NCI-H82 treated with DMSO at 0.1 percent for 48 hours (cell line): Measurements from ENCODE around the gene EHMT1.
"Not testable (repeated sequence)": the region's sequence is repeated elsewhere in the genome, so short reads cannot be mapped to it uniquely, and the experiment has no call there.

Source experiments
- DNase-seq: peaks from one replicate; lab custom pipeline; 2025; ENCODE audit not compliant: unreplicated experiment; lab: John Stamatoyannopoulos, UW

EHMT1 gene

DNA sequence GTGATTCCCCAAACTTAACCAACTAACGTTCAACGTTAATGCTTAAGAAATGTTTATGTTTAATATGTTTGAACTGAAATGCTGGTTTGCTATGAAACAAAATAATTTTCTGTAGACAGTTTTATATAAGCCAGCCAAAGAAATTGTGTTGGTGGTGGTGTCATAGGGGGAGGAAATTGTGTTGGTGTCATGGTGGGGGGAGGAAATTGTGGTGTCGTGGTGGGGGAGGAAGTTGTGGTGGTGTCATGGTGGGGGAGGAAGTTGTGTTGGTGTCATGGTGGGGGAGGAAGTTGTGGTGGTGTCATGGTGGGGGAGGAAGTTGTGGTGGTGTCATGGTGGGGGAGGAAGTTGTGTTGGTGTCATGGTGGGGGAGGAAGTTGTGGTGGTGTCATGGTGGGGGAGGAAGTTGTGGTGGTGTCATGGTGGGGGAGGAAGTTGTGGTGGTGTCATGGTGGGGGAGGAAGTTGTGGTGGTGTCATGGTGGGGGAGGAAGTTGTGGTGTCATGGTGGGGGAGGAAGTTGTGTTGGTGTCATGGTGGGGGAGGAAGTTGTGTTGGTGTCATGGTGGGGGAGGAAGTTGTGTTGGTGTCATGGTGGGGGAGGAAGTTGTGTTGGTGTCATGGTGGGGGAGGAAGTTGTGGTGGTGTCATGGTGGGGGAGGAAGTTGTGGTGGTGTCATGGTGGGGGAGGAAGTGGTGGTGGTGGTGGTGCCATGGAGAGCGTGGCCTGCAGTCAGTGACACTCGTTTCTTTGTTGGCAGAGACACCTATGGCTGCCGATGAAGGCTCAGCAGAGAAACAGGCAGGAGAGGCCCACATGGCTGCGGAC is 97.3 kb downstream of the EHMT1 start:
- not testable (repeated sequence) for DNase-seq

DNA sequence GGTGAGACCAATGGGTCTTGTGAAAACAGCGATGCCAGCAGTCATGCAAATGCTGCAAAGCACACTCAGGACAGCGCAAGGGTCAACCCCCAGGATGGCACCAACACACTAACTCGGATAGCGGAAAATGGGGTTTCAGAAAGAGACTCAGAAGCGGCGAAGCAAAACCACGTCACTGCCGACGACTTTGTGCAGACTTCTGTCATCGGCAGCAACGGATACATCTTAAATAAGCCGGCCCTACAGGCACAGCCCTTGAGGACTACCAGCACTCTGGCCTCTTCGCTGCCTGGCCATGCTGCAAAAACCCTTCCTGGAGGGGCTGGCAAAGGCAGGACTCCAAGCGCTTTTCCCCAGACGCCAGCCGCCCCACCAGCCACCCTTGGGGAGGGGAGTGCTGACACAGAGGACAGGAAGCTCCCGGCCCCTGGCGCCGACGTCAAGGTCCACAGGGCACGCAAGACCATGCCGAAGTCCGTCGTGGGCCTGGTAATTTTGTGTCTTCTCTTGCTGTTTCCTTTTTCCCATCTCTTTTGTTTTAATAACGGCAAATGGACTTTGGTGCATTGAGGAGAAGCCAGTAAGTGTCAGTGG is 98.0 kb downstream of the EHMT1 start:
- no peak for DNase-seq

DNA sequence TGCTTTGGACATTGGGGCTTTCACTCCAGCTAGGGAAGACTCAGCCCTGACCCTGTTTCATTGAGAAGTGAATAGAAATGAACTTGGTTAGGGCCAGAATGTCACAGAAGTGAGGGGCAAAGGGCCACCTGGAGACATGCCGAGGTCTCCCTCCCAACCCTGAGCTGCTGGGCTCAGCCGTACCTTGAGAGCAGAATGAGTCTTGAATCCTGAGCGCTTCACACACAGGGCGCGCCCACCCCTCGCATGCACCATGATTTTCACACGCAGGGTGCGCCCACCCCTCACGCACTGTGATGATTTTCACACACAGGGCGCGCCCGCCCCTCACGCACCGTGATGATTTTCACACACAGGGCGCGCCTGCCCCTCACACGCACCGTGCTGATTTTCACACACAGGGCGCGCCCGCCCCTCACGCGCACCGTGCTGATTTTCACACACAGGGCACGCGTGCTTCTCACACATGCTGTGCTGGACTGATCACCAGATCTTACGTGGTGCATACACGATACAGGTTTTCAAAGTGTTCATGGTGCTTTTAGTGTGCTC is 99.0 kb downstream of the EHMT1 start:
- DNase-seq: no peak

DNA sequence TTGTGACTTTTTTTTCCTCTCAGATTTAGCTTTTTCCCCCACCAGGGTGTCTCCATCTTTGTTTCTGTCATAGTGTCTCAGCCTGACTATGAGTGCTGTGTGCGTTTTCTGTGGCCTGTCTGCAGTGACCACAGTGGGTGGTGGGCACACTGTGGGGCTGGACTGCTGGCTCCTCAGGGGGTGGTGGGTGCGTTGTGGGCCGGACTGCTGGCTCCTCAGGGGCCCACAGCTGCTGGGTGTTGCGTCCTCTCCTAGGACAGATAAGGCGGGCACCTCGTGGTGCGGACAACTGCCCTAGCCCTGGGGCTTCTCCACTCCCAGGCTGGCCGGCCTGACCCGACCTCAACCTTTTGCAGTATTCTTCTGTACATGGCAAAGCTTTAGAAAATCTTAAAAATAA is 100.4 kb downstream of the EHMT1 start:
- DNase-seq: no peak

DNA sequence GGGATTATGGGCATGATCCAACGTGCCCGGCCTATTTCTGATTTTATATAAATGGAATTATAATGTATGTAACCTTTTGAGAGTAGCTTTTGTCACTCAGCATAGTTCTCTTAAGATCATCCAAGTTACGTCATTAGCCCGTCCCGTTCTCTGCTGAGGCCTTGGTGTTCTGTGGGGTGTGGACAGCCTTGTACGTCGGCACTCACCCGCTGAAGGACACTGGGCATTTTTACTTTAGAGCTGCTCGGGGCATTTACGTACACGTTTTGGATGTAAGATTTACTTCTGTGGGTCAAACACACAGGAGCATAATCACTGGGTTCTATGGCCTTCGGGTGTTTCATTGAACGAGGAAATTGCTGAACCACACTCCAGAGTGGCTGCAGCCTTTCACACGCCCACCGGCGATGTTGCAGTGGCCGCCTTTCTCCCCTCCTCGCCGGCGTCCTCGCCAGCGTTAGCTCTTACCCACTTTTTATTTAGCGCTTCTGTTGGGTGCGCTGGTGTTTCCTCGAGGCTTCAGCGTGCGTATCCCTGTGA is 101.8 kb downstream of the EHMT1 start:
- no peak for DNase-seq

DNA sequence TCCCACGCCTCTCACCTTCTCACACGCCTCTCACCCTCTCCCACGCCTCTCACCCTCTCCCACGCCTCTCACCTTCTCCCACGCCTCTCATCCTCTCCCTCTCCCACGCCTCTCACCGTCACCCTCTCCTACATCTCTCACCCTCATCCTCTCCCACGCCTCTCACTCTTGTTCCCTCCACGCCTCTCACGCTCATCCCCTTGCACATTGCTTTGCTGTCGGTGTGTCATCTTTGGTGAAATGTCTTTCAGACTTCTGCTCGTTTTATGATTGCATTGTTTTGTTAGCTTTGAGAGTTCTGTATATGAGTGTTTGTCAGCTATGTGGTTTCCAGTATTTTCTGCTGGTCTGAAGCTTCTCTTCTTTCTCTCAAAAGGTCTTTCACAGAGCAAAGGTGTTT is 102.7 kb downstream of the EHMT1 start:
- no peak for DNase-seq

DNA sequence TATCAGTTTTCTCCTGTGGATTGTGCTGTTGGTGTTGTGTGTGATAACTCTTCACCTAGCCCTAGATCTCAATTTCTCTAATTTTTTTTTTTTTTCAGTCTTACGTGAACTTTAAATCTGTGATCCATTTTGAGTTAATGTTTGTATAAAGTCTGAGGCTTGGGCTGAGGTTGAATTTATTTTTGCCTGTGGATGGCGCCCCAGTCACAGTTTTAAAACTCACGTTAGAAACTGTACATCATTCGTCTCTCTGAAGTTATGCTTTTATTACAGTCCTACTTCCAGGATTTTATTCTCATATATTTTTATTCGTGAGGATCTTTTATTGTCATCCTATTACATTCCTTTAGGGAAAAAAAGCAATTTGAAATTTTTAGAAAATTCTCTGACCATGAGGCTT is 103.1 kb downstream of the EHMT1 start:
- no peak for DNase-seq

DNA sequence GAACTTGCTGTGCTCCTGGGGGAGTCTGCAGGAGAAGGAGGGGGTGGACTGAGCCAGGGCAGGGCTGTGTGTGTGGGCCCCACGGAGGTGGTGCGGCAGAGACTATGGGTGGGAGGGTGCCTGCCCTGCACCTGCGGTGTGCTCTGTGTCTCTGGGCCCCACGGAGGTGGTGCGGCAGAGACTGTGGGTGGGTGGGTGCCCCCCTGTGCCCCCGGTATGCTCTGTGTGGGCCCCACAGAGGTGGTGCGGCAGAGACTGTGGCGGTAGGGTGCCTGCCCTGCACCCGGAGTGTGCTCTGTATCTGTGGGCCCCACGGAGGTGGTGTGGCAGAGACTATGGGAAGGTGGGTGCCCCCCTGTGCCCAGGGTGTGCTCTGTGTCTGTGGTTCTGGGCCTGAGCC is 103.7 kb downstream of the EHMT1 start:
- no peak for DNase-seq

DNA sequence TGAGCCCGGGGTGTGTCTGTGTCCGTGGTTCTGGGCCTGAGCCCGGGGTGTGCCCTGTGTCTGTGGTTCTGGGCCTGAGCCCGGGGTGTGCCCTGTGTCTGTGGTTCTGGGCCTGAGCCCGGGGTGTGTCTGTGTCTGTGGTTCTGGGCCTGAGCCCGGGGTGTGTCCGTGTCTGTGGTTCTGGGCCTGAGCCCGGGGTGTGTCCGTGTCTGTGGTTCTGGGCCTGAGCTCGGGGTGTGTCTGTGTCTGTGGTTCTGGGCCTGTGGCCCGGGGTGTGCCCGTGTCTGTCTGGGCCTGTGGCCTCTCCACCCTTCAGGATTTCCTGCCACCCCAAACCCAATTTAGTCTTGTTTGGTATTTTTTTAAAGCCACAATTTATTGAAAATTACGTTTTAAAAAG is 104.6 kb downstream of the EHMT1 start:
- not testable (repeated sequence) for DNase-seq

DNA sequence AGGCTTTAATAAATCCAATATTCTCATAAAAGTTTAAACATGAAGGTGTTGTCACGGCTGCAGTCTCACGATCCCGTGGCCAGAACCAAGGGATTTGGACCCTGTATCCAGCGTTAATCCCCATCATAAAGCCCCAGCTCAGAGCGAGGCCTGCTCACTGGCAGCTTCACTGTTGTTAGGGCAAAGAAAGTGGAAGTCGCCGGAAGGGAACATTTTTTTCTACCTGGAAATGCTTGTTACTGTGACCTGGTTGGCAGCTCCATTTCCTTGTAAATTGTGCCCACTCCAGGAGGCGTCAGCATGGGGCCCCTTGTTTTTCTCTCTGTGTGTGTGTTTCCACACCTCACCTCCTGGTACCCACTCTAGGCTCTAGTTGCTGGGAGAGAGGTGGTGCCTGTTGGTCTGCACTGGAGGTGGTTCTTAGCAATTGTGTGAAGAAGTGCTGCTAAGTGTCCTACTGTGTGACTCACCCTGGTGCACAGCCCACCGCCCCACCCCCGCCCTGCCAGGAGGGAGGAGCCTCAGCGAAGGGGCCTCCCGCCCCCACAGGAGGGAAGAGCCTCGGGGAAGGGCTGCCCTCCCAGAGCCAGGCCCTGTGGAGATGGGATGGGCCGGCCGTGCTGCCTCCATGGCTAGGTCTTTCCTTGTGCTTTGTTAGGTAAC is 105.1 kb downstream of the EHMT1 start:
- DNase-seq: no peak

DNA sequence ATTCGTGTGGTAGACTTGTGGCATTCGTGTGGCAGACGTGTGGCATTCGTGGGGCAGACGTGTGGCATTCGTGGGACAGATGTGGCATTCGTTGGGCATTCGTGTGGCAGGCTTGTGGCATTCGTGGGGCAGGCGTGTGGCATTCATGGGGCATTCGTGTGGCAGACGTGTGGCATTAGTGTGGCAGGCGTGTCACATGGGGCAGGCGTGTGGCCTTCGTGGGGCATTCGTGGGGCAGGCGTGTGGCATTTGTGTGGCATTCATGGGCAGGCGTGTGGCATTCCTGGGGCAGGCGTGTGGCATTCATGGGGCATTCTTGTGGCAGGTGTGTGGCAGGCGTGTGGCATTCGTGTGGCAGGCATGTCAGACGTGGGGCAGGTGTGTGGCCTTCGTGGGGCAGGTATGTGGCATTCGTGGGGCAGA is 106.0 kb downstream of the EHMT1 start:
- no peak for DNase-seq

DNA sequence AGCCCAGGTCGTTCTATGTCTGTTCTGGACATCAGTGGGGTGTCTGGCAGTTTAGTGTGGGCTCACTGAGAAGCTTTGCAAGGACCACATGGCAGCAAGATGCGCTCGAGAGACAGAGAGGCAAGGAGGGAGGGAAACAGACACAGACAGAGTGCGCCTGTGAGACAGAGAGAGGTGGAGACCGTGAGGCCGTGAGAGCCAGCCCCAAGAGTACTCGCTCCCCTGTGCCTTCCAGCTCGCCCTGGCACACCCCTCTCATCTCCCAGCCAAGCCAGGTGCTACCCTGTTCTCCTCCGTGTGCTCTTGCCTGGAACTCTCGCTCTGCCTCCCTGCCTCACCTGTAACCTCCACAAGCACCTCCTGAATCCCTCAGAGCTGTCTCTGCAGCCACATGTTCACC is 106.8 kb downstream of the EHMT1 start:
- no peak for DNase-seq

DNA sequence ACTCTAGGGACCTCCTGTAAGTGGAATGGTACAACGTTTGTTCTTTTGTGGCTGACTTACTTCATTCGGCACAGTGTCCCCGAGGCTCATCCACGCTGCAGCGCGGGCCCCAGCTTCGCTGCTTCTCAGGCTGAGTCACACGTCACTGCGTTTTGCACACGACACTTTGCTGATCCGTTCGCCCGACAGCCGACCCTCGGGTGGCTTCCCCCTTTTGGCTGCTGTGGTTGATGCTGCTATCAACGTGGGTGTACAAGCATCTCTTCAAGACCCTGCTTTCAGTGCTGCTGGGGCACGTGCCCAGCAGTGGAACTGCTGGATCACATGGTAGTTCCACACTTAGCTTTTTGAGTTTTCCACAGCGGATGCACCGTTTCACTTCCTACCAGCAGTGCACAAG is 107.5 kb downstream of the EHMT1 start:
- DNase-seq: not testable (repeated sequence)

DNA sequence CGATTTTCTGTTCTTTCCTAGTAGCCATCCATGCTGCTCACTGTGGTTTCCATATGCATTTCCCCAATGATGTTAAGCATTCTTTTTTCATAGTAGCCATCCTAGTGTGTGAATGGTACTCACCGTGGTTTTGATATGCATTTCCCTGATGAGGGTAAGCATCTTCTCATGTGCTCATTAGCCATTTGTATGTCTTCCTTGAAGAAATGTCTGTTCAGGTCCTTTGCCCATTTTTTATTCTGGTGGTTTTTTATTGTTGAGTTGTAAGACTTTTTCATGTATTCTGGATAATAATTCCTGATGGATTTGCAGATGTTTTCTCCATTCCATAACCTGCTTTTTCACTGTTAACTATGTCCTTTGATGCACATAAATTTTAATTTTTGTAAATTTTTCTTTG is 108.0 kb downstream of the EHMT1 start:
- no peak for DNase-seq

DNA sequence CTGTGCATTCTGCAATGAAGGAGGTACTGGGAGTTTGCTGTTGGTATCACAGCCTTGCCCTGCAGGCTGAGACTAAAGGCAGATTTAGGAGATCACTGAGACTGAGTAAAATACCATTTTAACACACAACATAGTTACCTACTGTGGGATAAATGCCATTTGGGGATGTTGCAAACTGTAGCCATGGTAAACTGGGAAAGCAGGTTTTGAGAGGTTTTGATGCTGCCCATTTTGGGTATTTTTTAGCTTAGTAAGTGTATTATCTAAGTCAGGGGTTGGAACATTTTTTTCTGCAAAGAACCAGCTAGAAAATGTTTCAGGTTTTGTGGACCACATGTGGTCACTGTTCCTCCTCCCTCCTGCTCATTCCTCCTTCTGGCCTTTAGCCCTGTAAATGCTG is 108.9 kb downstream of the EHMT1 start:
- no peak for DNase-seq

DNA sequence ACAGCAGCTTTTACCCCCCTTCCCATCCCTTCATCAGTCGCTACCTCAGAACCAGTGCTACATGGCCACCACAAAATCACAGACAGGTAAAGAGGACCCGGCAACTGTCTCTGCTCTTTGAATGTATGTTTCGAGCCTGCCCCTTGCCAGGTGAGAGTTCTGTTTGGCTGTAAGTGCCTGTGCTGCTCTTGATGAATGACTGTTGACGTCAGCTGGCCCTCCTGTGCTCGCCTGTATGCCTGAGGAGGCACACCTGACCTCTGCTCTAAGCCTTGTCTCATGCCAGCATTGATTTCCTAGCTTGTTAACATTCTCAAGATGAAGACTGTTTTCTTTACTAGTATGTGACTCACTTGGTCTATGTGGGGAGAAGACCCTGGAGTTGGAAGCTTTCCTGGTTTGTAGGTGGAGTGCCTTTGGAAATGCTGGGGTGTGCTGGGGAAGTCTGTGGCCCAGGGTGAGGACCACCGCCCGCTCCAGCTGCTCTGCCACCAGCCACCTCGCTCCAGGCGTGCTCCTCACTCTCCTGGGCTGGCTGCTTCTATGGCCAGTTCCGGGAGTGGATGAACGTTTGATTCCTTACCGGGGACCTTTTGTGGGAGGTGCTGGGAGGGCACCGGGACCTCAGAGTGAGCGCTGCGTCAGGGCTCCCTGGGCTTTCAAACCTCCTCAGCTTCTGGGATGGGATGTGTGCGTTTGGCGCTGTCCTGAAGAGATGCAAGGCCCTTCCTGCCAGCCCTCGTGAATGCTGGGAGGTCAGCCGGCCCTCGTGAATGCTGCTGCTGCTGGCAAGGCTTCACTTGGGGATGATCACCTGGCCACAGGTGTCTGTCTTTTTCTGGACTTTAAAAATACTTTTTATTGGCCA is 109.9 kb downstream of the EHMT1 start:
- no peak for DNase-seq

DNA sequence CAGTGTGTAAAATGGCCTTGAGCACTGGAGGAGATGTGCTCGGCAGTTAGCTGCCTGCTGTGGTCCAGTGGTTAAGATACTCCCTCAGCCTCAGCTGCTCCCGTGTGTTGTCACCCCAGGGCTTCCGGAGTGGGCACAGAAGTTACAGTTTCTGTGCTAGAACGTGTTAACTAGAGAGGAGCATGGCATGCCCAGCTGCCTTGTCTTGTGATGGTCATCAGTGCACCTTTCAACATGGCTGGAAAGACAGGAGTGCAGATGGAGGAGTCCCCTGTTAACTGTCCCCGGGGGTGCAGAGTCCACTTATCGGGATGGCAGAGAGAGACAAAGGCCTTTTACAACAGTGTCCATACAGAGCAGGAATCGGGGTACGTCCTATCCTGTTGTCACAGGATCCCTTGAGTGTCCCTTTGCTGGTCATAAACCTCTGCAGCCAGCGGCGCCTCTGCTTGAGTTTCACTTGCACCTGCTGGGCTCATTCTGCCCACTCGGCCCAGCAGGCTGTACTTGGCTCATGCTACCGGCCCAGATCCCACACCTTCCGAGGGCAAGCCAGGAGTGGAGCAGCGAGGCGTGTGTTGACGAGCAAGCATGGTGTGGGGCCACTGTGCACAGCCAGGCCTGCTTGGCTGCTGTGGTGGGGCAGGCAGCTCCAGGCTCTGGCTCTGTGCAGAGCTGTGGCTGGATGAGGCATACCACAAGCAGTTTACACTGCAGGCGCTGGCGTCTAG is 112.6 kb downstream of the EHMT1 start:
- DNase-seq: no peak

DNA sequence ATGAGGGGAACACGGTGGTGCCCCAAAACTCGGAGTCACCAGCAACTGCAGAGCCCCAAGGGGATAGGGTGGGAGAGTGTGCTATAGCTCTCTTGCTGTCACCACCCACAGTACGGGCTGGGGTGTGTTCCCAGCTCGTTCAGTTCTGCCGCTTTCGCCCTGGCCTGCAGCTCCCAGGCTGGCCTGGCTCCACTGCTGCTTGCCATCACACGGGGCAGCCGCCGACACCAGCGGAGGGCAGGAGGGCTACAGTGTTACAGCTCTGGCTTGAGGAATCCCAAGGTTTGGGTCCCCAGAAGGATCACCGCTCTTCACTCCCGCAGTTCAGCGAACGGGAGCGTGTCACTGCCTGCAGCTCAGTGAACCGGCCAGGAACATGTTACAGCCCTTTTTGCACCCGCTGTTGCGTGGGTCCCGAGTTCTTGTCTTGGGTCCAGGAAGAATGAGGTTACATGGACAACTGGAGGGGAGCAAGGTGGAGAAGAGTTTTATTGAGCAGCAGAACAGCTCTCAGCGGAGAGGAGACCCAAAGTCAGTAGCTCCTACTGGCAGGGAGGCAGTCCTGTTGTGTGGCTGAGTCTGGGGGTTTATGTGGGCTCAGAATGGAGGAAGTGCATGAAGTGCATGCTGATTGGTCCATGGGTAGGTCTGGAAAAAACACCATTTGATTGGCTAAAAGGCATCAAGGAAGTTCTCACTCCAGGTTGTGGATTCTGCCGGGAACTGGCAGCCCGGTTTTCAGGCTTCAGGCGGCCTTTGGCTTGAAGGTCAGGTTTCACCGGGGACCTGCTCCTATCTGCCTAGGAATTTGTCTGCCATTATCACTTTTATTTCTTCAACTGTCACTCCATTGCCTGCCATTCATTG is 113.4 kb downstream of the EHMT1 start:
- no peak for DNase-seq

DNA sequence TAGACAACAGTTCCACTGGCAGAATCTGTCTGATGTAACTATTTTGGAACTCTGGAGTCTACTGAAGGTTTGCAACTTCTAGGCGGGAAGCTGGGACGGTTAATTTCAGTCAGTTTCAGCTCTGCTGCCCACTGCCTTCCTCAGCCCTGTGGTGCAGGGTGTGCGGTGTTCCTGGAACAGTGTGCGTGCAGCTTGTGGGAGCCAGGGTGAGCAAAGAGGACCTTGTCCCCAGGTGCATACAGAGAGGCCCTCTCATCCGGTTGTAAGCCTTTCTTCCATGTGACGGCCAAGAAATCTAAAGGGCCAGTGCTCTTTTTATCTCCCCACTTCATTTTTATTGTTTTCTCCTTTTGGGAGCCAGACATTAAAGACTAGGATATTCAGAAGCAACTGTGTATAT is 114.6 kb downstream of the EHMT1 start:
- DNase-seq: no peak
